GM19023 (cell line): ENCODE results near the gene KIAA1191.

Experiments used
- ATAC-seq: cut with Tn5 transposase; IDR thresholded peaks from one replicate; pipeline ENCODE4 v1.9.1; 2021; ENCODE audit warnings: mild to moderate bottlenecking, moderate library complexity; ENCODE audit not compliant: unreplicated experiment

The KIAA1191 gene

DNA sequence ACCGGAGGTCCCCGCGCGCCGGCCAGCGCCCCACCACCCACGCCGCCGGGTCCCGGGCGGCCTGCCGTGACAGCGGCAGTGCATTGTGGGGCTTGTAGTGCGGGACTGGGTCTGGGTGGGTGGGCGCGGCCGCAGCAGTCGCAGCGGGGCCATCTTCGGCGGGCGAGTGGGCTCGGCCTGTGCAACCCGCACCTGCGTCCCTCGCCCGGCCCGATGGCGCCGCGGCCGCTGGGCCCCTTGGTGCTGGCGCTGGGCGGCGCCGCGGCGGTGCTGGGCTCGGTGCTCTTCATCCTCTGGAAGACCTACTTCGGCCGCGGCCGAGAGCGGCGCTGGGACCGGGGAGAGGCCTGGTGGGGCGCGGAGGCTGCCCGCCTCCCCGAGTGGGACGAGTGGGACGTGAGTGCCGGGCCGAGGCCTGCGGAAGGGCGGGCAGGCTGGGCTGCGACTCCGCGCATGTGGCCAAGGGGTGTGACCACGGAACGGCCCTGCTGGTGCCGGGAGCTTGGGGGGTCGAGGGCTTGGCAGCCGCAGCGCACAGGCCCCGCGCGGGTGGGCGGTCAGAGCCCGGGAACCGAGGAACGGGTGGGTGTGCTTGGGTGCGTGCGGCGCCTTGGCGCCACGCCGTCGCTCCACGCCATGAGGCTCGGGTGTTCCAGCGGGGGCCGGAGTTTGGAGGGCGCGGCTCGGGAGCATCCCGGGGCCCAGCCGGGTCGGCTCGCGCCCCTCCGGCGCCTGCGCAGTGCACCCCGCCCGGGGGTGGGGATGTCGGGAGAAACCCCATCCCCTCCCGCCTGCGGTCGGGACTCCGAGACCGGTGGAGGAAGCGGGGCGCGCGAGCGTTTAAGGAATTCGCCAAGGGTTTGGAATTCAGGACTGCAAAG, 4.0 kb upstream of the KIAA1191 start, which contains the start of gene ARL10:
Gene ARL10, plus strand, starts transcription at position 137 of the 881 bp plus-strand sequence. Its CDS starts 77 bp downstream, at position 214.
- ATAC-seq, result peak; percentile 37

GRCh38 chr5:176364765-176365350, 3.3 kb upstream of the KIAA1191 start:
- ATAC-seq, result no peak

- no peak for ATAC-seq
Measured at GRCh38 chr5:176362233-176362490, 598 bp upstream of the KIAA1191 start.

DNA sequence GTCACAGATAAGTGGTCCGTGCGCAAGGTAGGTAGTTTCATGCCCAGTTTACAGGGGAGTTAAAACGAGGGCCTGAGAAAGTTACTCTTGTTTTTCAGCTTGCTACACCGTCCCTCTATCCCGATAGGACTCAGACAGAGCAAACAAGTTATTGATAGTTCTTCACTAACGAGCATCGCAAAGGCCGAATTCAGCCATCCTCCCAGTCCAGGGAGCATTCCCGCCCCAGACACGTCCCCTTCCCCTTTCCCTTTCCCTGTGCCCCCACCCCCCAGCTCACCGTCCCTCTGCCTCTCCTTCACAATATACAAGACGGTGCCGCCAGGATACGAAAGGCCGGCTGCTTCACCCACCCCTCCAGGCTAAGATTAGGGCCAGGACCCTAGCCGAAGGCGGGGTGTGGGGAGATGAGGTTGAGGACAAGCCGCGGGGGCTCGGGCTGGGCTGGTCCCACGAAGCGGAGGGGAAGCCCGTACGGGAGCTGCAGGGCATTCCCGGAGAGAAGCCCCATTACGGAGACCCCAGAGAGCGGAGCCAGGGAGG, 599 bp downstream of the KIAA1191 start:
- ATAC-seq, result no peak

- no peak for ATAC-seq
Measured at GRCh38 chr5:176359658-176360057, 1.9 kb downstream of the KIAA1191 start.

DNA sequence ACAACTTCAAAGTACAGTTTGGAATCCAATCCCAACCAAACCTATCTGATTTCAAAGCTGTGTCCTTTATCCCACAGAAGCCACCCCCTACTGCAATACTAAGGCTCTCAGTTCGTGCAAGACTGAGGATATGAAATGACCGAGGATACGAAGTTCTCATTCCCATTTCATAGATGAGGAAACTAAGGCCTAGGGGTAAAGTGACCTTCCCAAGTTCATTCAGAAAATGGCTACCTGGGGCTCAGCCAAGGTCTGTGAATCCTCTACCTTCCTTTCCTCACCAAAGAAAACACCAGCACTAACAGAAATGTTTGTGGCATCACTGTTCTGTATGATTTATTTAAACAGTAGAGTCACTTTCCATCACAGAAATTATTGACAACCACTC, 5.4 kb downstream of the KIAA1191 start:
- no peak for ATAC-seq

DNA sequence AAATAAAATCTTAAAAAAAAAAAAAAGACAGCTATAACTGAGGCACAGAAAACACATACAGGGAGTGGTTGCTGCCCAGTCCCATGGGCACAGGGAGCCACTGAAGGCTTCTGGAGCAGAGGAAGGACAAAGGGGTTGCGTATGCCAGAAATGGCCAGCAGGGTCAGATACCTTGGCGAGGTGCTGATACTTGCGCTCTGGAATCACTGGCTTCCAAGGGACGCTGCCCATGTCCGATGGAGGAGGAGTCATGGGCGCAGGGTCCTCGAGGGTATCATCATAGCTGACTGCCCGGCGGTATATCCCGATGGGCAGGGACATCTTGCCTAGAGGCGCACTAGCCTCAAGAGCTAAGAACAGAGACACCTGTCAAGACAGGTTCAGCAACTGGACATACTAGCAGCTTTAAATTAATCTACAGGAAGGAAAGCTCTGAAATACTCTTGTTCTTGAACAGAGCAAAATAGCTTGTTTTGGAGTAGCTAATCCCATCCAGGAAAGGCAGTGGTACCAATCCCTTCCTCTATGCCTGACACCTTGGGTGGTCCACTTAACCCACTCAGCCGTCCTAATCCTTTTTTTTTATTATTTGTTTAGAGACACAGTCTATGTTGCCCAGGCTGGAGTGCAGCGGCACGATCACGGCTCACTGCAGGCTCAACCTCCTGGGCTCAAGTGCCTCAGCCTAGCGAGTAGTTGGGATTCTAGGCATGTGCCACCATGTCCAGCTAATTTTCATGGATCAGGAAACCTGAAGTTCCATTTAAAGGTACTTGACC, 6.0 kb downstream of the KIAA1191 start:
- no peak for ATAC-seq

GRCh38 chr5:176353533-176353932, 8.0 kb downstream of the KIAA1191 start:
- ATAC-seq, result no peak

GRCh38 chr5:176352116-176352878, 9.3 kb downstream of the KIAA1191 start:
- ATAC-seq, result no peak

DNA sequence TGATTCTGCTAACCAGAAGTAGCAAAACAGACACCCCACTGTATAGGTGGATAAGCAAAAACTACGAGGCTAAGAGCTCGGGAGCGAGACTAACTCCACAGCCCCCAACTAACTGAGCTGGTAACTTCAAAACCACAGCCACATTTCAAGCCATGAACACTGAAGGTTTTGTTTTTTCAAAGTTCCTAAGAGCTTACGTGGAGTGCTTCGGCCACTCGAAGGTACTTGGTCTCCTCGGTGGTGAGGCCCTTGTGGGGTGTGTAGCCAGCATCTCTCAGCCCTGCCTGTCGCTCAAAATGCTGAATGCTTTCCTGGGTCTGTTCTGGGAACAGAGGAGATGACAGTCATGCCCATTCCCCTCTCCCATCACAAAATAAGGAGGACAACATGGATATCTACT, 11.1 kb downstream of the KIAA1191 start:
- no peak for ATAC-seq

GRCh38 chr5:176342766-176343458, 18.7 kb downstream of the KIAA1191 start:
- ATAC-seq, result no peak

- ATAC-seq, result no peak
Measured at GRCh38 chr5:176342158-176342483, 19.4 kb downstream of the KIAA1191 start.

DNA sequence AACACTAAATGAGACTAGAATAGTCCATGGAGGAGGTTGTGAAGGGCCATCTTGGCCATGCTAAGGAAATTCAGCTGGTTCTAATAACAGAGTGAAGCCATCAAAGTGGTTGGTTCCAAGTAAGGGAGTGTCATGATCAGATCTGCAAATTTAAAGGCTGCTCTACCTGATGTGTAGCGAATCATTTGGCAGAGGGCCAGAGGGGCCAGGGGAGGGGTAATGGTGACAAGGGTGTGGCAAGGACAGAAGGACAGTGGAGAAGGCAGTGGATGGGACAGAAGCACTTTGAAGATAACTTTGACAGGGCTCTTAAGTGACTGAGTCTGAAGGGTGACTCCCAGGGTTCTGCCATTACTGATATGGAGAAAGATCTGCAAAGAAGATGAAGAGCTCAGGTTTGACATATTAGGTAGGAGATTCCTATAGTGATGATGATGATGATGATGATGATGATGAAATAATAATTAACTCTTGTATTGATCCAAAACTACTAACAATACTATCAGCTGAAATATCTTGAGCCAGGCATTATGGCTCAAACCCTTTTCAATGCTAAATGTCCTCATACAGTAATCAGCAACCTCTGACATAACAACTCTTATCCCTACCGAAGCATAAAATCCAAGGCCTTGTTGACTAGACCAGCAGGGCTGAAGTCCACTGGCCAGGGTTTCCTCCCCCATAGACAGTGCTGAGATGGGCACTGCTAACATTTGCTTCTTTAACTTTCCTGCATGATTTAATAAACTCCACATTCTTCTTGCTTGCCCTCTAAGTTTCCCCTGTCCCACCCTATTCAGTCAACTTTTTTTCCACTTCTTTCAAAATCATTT, 20.0 kb downstream of the KIAA1191 start:
- ATAC-seq, result no peak

DNA sequence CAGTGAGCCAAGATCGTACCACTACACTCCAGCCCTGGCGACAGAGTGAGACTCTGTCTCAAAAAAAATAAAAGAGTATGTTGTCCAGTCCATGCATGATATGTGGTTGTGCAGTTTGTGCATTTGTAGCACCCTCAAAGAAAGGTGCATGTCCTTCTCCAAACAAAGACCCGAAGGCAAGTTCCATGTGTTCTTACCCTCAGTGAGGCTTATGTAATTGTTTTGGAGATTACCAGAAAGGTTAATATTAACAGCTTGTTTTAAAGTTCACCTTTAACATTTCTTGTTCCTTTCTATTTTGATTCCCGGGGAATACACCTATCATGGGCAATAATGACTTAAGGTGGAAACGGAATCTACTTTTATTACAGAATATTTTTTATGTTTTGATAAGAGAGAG, 22.3 kb downstream of the KIAA1191 start:
- no peak for ATAC-seq

DNA sequence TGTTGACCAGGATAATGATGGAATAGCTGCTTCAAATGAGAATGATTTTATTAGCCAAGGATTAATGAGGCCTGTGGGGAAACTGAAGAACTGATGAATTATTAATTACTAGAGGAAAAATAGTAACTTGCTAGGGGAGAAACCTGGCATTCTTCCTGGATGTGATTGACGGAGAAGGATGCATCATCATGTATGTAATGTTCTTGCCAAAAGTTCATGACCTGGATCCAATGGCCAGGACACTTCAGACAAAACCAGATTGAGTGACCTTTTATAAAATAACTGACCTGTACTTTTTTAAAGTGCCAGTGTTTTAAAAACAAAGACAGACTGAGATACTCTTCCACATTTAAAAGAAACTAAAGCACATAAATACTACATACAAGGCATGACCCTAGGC, 23.7 kb downstream of the KIAA1191 start:
- ATAC-seq, result no peak

DNA sequence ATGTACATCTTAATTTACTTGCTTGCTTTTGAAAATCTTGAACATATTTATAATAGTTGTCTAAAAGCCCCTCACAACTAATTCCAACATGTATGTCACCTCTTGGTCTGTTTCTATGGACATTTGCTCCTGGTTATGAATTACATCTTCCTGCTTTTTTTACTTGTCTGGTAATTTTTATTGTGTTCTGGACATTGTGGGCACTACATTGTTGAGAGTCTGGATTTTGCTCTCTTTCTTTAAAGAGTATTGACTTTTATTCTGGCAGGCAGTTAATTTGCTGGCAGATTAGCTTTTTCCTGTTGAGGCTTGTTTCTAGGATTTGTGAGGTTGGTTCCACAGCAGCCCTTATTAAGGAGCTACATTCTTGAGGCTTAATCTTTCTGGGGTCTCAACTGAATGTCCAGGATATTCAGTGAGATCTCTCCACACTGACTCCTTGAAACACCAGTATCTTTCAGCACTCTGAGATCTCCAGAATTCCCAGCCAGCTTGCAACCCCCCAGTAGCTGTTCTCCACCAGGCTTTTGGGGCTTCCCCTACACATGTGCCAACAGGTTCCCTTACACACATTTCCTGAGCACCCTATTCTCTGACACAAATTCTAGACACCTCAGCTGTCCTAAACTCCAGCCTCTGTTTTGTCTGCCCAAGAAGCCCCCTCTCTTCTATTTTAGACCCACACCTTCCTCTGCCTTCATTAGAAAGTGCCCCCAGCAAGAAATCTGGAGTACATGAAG, 27.4 kb downstream of the KIAA1191 start:
- ATAC-seq, result no peak

- ATAC-seq, result no peak
Measured at GRCh38 chr5:176320577-176320976, 41.0 kb downstream of the KIAA1191 start.

- ATAC-seq, result no peak
Measured at GRCh38 chr5:176319827-176320554, 41.6 kb downstream of the KIAA1191 start.
